Vagina (tissue), 2 donors: ENCODE results near the gene GDPGP1.

ENCODE experiments used
- POLR2A ChIP-seq, 2 donors: fragments of 450-650 bp; IDR thresholded peaks; one replicate each; pipeline ENCODE4 v1.6.1; 2017; ENCODE audit warnings: antibody characterized with exemption in 2 of 2, mild to moderate bottlenecking in 2 of 2, moderate library complexity in 2 of 2
- POLR2AphosphoS5 ChIP-seq, 2 donors: sonication (generic); formaldehyde crosslinking; IDR thresholded peaks; one replicate each; pipeline ENCODE4 v1.9.0; 2017; ENCODE audit warnings: antibody characterized with exemption in 2 of 2, mild to moderate bottlenecking in 2 of 2, low read depth in 1 of 2; ENCODE audit not compliant: insufficient read depth in 1 of 2
- TF ChIP-seq, protein P1 (sequence below), 3 experiments: fragments of 450-650 bp in 2 of 3; fragments of 200-600 bp in 1 of 3; sonication (generic) in 1 of 3; IDR thresholded peaks; one replicate each; pipeline ENCODE4 v1.5.1; 2017 to 2019; ENCODE audit warnings: antibody characterized with exemption in 3 of 3, mild to moderate bottlenecking in 2 of 3, moderate library complexity in 2 of 3

DNA sequence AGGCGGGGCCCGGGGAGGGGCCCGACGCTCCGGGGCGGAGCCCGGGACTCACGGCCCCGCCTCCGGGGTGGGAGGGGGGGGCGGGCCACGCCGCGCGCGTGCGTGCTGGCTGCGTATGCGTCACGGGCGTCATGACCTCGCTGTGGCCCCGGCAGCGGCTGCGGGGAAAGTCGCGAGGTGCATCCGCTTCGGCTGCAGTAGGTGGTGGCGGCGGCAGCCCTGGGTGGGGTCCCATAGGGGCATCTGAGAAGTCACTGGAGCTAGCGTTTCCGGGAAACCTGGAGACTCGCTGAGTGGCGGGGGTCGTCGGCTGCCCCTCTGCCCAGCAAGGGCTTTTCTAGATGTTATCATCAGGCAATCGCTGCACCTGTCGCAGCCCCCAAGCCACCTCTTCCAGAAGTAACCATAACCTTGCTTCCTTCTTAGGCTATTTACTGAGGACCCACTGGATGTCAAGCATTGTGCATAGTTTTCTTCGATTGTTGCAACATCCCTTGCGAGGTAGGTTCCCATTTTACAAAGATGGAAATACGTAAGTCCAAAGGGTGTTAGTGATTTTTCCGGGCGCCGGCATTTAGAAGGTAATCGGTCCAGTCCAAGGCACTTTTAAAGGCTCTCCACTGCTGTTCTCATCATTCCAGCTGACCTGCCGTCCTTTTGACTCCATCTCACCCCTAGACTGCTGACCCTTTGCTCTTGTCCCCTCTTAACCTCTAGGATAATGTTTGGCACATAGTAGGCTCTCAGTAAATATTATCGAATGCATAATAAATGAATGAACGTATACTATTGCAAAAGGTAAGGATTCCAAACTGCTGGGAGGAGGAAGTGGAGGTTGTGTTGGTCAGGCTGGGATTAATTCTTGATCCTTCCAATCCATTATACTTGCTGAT, at the start of gene GDPGP1:
- peak in 1 of 2 donors; percentile 65 for TF ChIP-seq POLR2AphosphoS5 (IDR thresholded peaks at IDR 0.05; ENCODE audit: insufficient read depth in 1 of 2, low read depth in 1 of 2)
- TF ChIP-seq, protein P1, sequence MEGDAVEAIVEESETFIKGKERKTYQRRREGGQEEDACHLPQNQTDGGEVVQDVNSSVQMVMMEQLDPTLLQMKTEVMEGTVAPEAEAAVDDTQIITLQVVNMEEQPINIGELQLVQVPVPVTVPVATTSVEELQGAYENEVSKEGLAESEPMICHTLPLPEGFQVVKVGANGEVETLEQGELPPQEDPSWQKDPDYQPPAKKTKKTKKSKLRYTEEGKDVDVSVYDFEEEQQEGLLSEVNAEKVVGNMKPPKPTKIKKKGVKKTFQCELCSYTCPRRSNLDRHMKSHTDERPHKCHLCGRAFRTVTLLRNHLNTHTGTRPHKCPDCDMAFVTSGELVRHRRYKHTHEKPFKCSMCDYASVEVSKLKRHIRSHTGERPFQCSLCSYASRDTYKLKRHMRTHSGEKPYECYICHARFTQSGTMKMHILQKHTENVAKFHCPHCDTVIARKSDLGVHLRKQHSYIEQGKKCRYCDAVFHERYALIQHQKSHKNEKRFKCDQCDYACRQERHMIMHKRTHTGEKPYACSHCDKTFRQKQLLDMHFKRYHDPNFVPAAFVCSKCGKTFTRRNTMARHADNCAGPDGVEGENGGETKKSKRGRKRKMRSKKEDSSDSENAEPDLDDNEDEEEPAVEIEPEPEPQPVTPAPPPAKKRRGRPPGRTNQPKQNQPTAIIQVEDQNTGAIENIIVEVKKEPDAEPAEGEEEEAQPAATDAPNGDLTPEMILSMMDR (IDR thresholded peaks at IDR 0.05) = no peak
- TF ChIP-seq POLR2A (IDR thresholded peaks at IDR 0.05) = peak in 1 of 2 donors; percentile 25
